GM20000 (cell line): Measurements from ENCODE around the gene KCTD7.
"Not testable (repeated sequence)": the region's sequence is repeated elsewhere in the genome, so short reads cannot be mapped to it uniquely, and the experiment has no call there.

Experiments
- DNase-seq: peaks from one replicate; pipeline ENCODE4 v3.0.0; 2012; ENCODE audit warnings: low spot score
- TF ChIP-seq, protein P1 (sequence below): IDR thresholded peaks from 2 replicates; pipeline ENCODE4 v1.5.1; 2012; ENCODE audit warnings: mild to moderate bottlenecking, control low read depth; ENCODE audit errors: extremely low read depth, missing control alignments

The KCTD7 gene

DNA sequence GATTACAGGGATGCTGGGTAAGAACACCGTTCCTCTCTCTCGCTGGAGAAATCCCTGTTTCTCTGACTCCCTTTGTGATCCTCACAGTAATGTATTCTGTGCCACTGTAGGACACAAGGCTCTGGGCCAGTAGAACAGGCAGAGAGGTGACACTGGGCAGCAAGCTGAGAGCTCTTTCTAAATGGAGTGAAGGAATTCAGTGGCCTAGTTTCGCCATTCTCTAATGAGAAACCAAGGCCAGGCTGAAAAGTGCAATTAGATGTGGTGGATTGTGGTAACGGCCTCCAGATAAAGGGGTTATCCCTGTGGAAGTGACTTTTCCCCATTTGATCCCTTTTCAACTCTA, 12.8 kb downstream of the KCTD7 start:
- DNase-seq, result no peak
- TF ChIP-seq, protein P1, sequence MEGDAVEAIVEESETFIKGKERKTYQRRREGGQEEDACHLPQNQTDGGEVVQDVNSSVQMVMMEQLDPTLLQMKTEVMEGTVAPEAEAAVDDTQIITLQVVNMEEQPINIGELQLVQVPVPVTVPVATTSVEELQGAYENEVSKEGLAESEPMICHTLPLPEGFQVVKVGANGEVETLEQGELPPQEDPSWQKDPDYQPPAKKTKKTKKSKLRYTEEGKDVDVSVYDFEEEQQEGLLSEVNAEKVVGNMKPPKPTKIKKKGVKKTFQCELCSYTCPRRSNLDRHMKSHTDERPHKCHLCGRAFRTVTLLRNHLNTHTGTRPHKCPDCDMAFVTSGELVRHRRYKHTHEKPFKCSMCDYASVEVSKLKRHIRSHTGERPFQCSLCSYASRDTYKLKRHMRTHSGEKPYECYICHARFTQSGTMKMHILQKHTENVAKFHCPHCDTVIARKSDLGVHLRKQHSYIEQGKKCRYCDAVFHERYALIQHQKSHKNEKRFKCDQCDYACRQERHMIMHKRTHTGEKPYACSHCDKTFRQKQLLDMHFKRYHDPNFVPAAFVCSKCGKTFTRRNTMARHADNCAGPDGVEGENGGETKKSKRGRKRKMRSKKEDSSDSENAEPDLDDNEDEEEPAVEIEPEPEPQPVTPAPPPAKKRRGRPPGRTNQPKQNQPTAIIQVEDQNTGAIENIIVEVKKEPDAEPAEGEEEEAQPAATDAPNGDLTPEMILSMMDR, result no peak

DNA sequence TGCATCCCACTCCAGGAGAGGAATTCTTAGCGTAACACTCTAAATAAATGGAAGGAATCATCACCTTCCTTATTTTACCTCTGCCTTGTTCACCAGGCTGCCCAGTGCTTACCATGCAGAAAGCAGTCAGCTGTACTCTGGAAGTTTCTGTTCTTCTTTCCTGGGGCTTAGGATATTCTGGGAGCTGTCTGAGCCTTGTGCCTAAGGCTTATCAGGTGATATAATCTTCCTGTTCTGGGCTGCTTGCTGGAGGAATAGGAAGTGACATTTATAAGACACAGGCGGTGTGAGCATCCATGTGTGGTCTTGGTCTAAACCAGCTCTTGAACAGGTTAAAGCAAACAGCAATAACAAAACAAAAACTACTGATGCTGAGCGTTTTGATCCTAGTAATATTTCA, 13.5 kb downstream of the KCTD7 start:
- TF ChIP-seq, protein P1, result no peak
- DNase-seq, result no peak

DNA sequence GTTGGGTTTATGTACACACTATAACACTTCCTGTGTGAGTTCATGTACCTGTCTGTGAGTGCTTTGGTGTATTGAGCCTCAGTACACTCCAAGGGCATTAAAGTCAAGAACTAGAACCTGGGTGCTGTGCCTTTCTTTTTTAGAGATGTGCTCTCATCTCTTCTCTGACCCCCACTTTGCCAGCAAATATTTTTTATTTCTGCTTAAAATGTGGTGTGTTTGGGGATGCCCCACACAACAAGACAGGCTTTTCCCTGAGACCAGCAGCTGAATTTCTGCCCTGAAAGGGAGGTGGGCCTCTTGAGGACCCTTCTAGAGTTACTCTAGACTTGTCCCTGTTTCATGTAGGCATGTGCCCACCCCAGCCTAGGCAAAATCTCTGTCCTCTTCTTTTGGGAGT, 14.3 kb downstream of the KCTD7 start:
- DNase-seq, result no peak
- TF ChIP-seq, protein P1, result no peak

DNA sequence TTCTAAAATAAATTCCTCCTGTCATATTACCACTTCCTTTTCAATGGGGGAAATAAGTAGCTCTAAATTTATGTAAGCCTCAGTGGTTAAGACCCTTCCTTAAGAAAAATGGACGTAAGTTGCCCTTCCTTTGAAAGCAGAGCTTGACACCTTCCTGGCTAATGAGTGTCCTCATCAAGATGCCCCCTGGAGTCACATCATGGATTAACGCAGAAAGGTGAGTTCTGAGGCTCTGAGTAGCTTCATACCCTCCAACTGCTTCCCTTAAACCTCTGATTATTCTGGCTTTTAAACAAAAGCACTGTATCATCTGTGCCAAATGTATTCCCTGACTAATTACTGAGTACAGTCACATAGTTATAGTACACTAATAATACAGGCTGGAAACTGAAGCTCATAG, 14.7 kb downstream of the KCTD7 start:
- no peak for DNase-seq
- TF ChIP-seq, protein P1, result no peak

DNA sequence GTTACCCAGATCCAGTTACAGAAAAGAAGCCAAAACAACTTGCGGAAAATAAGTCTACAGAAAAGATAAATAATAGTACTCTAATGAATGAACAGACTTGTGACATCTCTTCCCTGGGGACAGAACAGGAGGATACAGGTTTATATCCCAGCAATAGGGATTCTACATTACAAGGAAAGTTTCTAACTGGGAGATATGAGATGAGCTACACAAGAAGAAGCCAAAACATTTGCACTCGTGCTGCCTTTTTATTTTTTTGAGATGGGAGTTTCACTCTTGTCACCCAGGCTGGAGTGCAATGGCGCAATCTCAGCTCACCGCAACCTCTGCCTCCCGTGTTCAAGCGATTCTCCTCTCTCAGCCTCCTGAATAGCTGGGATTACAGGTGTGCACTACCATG, 22.3 kb downstream of the KCTD7 start:
- not testable (repeated sequence) for DNase-seq

DNA sequence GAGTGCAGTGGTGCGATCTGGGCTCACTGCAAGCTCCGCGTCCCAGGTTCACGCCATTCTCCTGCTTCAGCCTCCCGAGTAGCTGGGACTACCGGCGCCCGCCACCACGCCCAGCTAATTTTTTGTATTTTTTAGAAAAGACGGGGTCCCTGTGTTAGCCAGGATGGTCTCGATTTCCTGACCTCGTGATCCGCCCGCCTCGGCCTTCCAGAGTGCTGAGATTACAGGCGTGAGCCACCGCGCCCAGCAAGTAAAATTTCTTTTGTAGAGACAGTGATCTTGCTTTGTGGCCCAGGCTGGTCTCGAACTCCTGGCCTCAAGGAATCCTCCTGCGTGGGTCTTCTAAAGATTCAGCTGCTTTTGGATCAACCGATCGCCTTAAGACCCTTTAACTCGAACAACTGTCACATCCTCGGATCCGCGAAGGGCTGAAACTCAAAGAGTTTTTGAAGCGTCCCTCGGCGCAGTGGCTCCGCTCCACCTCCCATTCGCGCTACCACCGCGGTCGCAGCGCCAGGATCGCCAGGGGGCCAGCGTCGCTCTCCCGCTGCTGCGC, 25.1 kb downstream of the KCTD7 start:
- DNase-seq, result not testable (repeated sequence)

DNA sequence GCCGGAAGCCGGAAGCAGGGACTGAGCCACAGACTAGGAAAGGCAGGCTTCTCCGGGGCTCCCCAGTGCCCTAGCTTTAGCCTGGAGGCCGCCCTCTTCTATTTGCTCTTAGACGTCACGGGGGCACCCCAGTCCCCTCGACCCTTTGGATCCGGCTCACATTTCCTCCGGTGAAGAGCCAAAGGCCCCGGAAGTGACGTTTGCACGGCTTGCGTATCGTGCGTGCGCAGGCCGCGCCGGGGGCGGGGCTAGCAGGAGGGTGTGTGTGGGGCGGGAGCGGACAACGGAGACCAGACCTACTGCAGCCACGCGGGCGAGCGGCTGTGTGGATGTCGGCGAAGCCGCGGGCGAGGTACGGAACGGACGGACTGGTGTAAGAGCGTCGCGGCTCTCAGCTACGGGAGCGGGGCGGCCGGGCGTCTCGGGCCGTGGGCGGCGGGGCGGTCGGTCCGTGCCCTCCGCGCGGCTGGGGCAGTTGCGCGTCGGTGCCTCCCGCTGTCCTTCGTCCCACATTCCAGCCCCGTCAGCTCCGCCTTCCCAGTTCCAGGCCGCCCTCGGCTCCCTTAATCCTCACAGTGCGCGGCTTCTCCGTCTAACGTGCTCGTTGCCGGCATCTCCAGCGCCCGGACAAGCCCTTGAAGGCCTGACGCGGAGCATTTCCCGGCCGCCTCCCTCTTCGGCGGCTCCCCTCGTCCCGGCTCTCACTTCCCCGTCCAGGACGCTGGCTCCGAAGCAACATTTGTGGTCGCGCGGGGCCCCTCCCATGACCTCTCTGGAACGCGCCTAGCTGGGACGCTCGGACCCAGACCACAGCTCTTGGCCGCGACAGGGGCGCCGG, 25.8 kb downstream of the KCTD7 start:
- TF ChIP-seq, protein P1, result no peak
- DNase-seq, result peak; percentile 98

DNA sequence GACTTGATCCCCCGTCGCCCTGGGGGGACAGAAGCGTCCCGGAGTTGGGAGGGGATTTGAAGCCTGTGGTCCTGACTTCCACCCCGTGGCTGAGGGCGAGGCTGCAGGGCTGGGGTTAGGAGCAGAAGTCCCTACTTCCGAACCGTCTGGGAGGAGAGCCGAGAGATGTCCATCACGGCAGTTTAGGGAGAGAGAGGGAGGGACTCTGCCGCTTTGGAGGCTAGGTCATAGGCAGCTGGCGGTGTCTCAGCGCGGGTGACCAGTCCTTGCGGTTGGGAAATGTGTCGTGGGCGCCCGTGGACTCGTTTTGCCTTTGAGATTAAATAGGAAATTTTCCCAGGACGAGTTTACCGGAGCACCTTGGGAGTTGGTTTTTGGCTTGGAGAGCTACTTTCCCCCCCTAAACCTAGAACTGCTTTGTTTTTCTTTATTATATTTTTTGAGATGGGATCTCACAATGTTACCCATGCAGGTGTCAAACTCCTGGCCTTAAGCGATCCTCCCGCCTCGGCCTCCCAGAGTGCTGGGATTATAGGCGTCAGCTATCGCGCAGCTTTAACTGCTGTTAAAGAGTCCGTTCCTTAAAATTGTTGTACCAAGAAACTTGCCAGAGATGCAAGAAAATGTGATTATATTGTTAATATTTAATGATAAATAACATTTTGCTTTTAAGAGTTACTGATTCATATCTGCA, 26.6 kb downstream of the KCTD7 start:
- peak; percentile 16 for DNase-seq

DNA sequence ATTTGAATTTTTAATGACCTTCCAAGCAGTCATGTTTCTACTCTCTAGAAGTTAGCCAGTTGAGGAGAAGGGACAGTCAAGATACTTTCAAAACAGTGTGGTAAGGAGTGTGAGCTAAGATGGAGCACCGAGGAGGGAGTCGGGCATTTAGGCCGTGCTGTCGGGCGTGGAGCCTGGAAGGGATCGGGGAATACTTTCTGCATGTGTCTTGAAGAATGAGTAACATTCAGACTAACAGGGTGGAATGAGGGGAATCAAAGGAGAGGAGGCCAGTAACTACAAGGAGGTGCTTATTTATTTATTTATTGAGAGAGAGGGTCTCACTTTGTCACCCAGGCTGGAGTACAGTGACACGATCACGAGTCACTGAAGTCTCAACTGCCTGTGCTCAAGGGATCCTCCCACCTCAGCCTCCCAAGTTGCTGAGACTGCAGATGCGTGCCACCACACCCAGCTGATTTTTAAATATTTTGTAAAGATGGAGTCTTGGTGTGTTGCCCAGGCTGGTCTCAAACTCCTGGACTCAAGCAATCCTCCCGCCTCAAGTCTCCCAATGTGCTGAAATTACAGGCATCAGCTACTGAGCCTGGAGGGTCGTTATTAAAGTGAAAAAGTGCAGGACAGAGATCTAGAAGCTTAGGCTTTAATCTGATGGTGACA, 27.3 kb downstream of the KCTD7 start:
- DNase-seq, result not testable (repeated sequence)
